ENCODE data around the gene FAM43B. TPM values are rescaled to one million over a fixed set of nuclear protein-coding genes. Genes with fewer than 3 reads are reported as not detected.
A peak's percentile ranks its signal among the peaks of the same experiment; 100 is the strongest.

The FAM43B gene
- total RNA-seq, 1 experiment from 2014 or later: not detected

DNA sequence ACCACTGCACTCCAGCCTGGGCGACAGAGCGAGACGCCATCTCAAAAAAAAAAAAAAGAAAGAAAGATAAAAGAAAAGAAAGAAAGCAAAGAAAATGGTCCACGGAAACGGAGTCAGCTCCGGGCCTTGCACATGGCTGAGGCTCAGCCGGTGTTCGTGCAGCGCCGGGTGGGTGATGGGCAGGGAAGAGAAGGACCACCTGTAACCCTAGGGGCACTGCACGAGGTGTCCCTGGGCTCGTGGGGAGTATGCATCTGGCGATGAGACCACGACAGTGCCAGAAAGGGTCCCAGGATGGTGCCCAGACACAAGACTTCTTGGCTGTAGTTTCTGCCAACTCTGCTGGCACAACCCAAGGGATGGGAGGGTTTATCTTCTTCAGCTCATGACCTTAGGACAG lies 42.4 kb downstream of the FAM43B start:
- no peaks in the 10 kb centered on the region for H3K27me3 Mint-ChIP-seq (ENCODE audit: insufficient read depth, unreplicated experiment)
- POLR2A ChIA-PET: no interaction called here

DNA sequence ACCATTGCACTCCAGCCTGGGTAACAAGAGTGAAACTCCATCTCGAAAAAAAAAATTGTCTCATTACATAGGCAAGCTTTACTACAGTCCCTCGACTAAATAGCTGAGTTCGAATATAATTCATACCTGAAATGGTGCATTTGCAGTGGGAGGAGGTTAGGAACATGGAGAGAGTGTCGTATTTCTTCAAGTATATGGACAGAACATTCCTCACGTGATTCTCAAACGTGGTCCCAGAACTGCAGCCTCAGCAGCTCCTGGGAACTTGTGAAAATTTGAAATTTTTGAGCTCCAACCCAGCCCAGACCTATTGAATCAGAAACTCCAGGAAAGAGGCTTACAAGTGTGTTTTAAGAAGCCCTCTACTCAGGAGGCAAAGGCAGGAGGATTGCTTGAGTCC lies 43.7 kb downstream of the FAM43B start:
- Mint-ChIP-seq H3K9me3 (ENCODE audit: unreplicated experiment) (no peaks in the 10 kb centered on the region), H3K27ac (ENCODE audit: low read depth, unreplicated experiment) (no peak overlapping the region), H3K4me1 (ENCODE audit: insufficient read depth, unreplicated experiment) (peaks cover 14% of the 10 kb centered on the region), H3K4me3 (ENCODE audit: unreplicated experiment) (no peak overlapping the region), H3K27me3 (ENCODE audit: insufficient read depth, unreplicated experiment) (no peaks in the 10 kb centered on the region), H3K36me3 (ENCODE audit: insufficient read depth, unreplicated experiment) (no peaks in the 10 kb centered on the region)
- intact Hi-C loops (cut with micrococcal nuclease): no loop called here
- ChIA-PET POLR2A (interaction anchor here (1.1 kb wide), 1 partner anchor 88 kb away, joined by 3 read pairs; the partner anchor contains the start of gene MUL1), CTCF (interaction anchor here (0.6 to 1.8 kb wide), 4 partner anchors 10 to 517 kb away, joined by 3 to 5 read pairs (median 4); partner anchors contain the start of gene PINK1)
- BruUV-seq (replicated peaks): no TSS peak
- DNase-seq (ENCODE audit: unreplicated experiment): no peak
- TF ChIP-seq, protein P1, sequence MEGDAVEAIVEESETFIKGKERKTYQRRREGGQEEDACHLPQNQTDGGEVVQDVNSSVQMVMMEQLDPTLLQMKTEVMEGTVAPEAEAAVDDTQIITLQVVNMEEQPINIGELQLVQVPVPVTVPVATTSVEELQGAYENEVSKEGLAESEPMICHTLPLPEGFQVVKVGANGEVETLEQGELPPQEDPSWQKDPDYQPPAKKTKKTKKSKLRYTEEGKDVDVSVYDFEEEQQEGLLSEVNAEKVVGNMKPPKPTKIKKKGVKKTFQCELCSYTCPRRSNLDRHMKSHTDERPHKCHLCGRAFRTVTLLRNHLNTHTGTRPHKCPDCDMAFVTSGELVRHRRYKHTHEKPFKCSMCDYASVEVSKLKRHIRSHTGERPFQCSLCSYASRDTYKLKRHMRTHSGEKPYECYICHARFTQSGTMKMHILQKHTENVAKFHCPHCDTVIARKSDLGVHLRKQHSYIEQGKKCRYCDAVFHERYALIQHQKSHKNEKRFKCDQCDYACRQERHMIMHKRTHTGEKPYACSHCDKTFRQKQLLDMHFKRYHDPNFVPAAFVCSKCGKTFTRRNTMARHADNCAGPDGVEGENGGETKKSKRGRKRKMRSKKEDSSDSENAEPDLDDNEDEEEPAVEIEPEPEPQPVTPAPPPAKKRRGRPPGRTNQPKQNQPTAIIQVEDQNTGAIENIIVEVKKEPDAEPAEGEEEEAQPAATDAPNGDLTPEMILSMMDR (IDR thresholded peaks at IDR 0.05; ENCODE audit: unreplicated experiment): no peak

More for the DNA sequence above, 42.4 kb downstream of the FAM43B start:
- Mint-ChIP-seq H3K4me3 (ENCODE audit: unreplicated experiment) (no peak overlapping the region), H3K4me1 (ENCODE audit: insufficient read depth, unreplicated experiment) (peaks cover 7% of the 10 kb centered on the region), H3K9me3 (ENCODE audit: unreplicated experiment) (no peaks in the 10 kb centered on the region), H3K36me3 (ENCODE audit: insufficient read depth, unreplicated experiment) (no peaks in the 10 kb centered on the region), H3K27ac (ENCODE audit: low read depth, unreplicated experiment) (no peak overlapping the region)
- no peak for DNase-seq (ENCODE audit: unreplicated experiment)
- intact Hi-C loops (cut with micrococcal nuclease): no loop called here
- TF ChIP-seq, protein P1 (IDR thresholded peaks at IDR 0.05; ENCODE audit: unreplicated experiment): no peak
- no TSS peak for BruUV-seq (replicated peaks)
- CTCF ChIA-PET: interaction anchor here (0.6 to 1.8 kb wide), 2 partner anchors 39 to 237 kb away, joined by 3 to 4 read pairs; partner anchors contain the start of gene PINK1

DNA sequence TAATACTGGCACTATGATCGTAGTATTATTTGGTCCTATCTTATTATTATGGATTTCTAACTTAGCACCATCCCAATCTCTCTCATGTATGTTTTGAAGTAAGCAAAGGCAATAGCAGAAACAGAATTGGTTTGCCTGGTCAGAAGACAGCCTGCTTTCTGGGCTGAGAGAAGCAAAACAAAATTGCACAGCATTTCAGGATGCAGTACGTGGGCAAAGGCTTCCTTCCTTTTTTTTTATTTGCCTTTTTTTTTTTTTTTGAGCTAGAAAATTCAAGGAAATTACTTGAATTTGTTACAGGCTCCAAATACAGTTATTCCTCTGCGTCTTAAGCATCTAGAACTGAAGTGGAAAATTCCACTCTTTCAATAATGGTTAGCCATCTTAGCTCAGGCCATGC lies 45.3 kb downstream of the FAM43B start:
- Mint-ChIP-seq H3K27ac (ENCODE audit: low read depth, unreplicated experiment) (no peak overlapping the region), H3K4me1 (ENCODE audit: insufficient read depth, unreplicated experiment) (peaks cover 26% of the 10 kb centered on the region), H3K27me3 (ENCODE audit: insufficient read depth, unreplicated experiment) (no peaks in the 10 kb centered on the region), H3K9me3 (ENCODE audit: unreplicated experiment) (no peaks in the 10 kb centered on the region), H3K36me3 (ENCODE audit: insufficient read depth, unreplicated experiment) (no peaks in the 10 kb centered on the region), H3K4me3 (ENCODE audit: unreplicated experiment) (no peak overlapping the region)
- POLR2A ChIA-PET: no interaction called here
- TF ChIP-seq, protein P1 (IDR thresholded peaks at IDR 0.05; ENCODE audit: unreplicated experiment): no peak
- CTCF ChIA-PET: interaction anchor here (0.6 to 1.3 kb wide), 4 partner anchors 8 to 618 kb away, joined by 3 read pairs; partner anchors contain the start of gene PLA2G2A
- no peak for DNase-seq (ENCODE audit: unreplicated experiment)
- no TSS peak for BruUV-seq (replicated peaks)
- intact Hi-C loops (cut with micrococcal nuclease): no loop called here

DNA sequence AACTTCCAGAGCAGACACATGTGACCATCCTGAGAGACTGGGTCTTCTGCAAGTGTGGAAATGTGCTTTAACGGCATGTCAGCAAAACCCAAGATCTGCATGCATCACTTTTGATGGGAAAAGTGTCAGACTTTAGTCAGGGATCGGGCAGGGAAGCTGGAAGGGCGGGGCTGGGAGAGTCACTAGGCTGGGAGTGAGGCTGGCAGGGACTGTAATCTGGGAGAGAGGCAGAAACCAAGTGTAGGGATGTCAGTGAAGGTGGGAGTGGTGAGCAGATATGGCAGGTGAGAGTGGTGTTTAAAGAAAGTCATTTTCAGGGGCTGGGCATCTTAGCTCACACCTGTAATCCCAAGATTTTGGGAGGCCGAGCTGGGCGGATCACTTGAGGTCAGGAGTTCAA lies 47.8 kb downstream of the FAM43B start:
- Mint-ChIP-seq H3K9me3 (ENCODE audit: unreplicated experiment) (no peaks in the 10 kb centered on the region), H3K27ac (ENCODE audit: low read depth, unreplicated experiment) (peak overlapping the region; percentile 68), H3K27me3 (ENCODE audit: insufficient read depth, unreplicated experiment) (no peaks in the 10 kb centered on the region), H3K36me3 (ENCODE audit: insufficient read depth, unreplicated experiment) (no peaks in the 10 kb centered on the region), H3K4me3 (ENCODE audit: unreplicated experiment) (no peak overlapping the region), H3K4me1 (ENCODE audit: insufficient read depth, unreplicated experiment) (peaks cover 44% of the 10 kb centered on the region)
- POLR2A ChIA-PET: interaction anchor here (2.7 kb wide), 1 partner anchor 34 kb away, joined by 10 read pairs; the partner anchor contains the start of gene PINK1
- BruUV-seq (replicated peaks): no TSS peak
- CTCF ChIA-PET: interaction anchor here (0.7 to 1.1 kb wide), 3 partner anchors 11 to 33 kb away, joined by 3 to 4 read pairs (median 3); partner anchors contain the start of genes CDA and PINK1
- DNase-seq (ENCODE audit: unreplicated experiment): peak; percentile 27
- TF ChIP-seq, protein P1 (IDR thresholded peaks at IDR 0.05; ENCODE audit: unreplicated experiment): no peak
- intact Hi-C loops (cut with micrococcal nuclease): no loop called here
